ENCODE results near the gene PTPN3.

PTPN3 gene

DNA sequence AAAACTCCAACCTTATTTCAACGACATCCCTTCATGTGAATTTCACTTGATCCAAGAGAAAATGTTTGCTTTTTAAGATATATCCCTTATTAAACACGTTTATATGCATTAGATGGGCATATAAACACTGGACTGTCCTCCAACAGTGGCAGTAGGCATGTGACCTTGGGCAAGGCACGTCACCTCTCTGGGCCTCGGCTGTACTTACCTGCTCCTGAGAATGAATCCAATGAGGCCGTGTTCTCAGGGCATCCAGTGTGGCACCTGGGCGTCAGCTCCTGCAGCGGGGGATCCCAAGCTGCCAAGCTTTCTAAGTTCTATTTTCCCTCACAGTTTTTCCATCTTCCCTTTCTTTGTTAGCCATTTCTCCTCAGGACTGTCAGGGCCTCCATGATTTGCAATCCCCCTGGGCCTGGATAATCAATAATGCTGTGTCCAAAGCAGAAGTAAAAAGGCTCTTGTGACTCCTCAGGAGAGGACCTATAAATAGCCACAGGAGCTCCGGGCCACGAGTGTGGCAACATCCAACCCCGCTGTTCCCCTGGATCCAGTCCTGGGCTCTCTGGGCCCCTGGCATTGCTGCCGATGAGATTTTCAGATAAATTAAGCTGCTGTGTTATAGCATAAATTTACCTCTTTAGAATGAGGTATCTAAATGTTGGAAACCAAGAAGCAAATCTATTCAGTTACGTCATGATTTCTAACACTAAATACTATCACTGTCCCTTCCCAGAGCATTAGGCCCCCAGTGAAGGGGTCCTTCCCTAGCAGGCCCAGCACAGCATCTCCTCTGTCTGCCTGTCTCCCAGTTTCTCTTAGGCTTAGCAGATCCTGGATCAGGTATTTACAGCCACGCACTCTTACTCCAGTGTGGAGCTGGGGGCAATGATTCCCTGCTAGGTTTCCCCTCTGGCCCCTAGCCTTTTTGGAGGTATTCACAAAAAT lies 76.8 kb downstream of the PTPN3 start:
- no peak for DNase-seq

DNA sequence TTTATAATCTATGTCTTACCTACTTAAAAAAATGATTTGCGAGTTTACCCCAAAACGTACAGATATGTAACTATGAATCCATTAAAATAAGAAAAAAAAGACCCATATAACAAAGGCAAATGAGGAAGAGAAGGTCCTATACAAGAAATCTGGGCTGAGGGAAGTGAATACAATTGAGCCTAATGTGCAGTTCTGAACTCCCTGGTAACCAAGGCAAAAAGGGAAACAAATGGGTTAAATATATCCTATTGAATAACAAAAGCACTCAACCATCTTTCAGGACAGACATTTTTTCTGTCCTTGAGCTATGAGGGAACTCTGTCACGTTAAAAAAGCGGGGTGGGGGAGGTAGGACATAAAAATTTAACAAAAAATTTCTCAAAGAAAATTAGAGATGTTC lies 78.6 kb downstream of the PTPN3 start:
- peak; percentile 55 for DNase-seq

DNA sequence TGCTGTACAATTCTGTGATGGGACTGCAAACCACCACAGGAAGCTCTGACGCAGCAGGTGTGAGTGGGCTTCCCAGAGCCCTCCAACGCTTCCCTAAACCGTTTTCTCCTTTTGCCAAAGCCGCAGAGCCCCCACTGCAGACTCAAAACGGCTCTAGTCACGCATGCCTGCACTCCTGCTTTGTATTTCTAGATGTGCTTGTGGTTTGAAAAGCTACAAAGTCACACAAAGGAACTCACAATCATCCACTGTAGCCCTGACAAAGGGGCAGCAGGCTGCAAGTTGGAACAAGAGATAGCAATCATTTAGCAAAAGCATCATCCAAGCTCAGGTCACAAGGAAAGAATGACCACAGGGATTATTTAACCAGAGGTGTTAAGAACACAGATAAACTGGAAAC lies 79.3 kb downstream of the PTPN3 start:
- DNase-seq = peak; percentile 41

DNA sequence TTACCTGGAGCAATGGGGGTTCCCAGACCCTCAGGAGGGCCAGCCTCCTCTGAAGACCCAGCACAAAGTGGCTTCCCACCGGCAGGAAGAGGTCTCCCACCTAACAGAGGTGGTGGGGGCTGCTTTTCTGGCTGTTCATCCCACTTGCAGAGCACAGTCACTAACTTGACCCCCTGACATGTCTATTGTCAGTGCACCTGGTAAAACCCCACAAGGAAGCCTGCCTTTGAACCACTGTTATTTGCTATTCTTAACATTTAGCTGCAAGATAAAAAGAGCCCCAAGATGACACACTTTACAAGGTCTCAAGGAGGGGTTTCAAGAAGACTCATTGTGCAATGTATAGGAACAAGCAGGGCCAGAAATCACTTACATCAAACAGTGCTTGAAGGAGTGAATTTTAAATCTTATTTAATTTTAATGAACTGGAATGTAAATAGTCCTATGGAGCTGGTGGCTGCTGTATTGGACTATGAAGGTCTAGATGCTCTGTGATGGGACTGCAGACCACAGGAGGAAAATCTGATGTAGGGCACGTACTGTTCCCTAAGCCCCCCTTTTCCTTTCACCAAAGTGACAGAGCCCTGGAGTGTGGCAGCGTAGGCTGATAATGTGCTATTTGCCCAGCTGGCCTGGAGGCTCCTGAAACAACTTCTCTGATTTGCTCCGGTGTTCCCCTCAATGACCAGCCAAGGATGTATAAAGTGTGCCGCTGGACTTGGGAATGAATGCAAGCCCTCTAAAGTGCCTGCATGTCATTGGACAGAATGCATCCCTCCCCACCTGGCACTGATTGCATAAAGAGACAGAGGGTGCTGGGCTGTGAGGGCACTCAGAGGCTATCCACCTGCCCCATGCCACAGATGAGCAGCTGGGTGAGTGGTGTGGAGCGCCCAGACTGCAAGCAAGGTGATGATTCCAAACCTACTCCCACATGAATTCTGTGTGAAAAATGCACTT lies 80.2 kb downstream of the PTPN3 start:
- DNase-seq = no peak

DNA sequence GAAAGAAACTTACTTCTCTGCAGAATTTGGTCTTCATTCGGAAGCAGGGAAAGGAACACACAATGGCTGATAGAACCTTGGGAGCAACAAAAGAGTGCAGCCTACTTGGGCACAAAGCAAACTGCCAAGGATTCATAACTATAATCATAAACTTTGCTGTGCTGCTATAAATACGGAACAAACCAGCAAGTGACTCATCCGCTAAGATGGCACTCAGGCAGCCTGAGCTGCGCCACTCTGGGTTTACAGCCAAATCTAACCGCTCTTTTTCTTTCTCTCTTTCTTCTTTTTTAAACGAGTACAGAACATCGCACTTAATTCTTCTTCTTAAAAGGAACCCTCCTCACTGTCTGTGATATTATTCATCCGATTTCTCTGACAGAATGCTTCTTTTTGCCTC lies 81.1 kb downstream of the PTPN3 start:
- no peak for DNase-seq

DNA sequence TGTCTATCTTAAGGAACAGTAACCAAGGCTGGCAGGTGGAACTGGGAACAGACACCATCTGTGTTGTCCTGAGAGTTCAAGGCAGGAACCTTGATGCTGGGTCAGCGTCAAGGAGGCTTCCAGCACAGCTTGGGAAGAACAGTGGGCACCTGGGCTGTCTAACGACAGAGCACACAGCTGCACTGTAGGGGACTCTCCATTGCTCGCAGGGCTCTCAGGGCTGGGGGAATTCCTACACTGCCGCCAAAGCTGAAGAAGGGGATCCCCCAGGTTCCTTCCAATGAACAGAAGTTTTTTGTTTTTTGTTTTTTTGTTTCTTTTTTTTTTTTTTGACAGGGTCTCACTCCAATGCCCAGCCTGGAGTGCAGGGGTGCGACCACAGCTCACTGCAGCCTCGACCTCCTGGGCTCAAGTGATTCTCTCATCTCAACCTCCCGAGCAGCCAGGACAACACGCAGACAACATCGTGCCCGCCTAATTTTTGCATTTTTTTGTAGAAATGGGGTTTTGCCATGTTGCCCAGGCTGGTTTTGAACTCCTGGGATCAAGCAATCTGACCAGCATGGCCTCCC lies 81.9 kb downstream of the PTPN3 start:
- DNase-seq = no peak

DNA sequence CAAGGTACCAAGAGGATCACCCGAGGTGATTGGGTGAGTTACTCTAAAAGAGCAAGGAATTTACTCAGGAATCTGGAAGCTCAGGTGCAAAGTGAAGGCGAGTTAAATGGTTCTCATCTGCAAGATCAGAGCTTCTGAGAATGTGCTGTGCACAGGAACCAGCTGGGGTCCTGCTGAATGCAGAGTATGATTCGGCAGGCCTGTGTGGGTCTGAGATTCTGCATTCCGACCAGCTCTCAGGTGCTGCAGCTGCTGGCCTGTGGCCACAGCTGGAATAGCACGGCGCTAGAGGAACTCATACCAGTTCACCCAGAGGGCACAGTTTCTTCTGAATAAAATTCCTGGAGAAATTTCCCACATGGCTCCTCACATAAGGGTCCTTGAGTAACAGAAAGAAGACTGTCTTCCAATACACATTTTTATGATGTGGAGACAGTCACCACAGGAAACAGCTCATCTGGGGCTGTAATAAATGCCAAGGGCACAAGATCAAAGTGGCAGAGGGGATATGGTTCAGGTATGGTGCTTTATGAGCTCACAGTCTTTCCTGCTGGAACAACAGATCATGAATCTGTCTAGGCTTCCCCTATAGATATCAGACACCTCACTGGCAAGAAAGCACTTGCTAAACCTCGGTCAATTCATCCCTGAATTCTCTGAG lies 83.9 kb downstream of the PTPN3 start:
- no peak for DNase-seq

DNA sequence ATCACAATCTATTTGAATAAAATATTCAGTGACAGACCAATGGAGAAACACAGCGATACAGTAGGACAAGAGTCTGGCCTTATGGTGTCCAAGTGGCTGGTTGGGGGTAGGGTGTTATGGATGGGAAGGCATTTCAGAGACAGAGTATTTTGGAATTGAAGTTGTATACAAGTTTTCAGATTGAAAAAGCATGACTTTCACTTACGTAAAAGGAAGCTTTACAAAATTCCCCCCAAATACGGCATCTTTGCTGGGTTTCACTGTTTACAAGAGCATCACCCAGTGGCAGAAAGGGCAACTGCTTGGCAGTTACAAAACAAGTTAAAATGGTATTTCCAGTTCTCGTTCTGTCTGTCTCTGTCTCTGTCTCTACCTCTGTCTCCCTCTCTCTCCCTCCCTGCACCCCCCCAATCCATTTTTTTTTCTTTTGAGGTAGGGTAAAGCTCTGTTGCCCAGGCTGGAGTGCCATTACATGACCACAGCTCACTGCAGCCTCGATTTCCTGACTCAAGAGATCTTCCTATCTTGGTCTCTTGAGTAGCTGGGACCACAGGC lies 86.2 kb downstream of the PTPN3 start:
- DNase-seq = peak; percentile 17

DNA sequence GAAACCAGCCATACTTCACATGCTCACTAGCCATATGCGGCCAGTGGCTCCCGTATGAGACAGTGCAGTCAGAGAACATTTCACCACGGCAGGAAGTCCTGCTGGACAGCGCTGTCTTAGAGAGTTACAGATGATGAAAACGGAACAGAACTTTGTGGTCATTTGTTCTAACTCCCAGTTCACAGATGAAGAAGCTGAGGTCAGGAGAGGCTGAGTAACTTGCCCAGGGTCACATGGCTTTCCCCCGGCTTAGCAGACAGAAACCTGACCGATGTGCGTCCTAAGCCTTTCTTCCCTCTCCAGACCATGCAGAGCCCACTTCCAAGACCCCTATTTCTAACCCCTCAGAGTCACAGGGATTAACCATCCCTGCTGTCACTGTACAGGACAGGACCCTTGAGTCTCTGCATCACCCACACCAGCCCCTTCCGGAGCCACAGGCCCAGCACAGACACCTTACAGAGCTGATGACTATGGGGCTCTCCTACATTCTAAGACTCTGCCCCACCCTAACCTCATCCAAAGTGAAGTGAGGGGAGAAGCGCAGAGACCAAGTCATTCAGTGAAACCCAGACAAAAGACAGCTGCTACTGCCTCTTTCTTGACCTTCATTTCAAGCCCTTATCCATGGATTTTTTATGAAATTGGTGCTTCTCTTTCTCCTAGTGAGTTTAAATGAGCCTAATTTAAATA lies 86.9 kb downstream of the PTPN3 start:
- no peak for DNase-seq

DNA sequence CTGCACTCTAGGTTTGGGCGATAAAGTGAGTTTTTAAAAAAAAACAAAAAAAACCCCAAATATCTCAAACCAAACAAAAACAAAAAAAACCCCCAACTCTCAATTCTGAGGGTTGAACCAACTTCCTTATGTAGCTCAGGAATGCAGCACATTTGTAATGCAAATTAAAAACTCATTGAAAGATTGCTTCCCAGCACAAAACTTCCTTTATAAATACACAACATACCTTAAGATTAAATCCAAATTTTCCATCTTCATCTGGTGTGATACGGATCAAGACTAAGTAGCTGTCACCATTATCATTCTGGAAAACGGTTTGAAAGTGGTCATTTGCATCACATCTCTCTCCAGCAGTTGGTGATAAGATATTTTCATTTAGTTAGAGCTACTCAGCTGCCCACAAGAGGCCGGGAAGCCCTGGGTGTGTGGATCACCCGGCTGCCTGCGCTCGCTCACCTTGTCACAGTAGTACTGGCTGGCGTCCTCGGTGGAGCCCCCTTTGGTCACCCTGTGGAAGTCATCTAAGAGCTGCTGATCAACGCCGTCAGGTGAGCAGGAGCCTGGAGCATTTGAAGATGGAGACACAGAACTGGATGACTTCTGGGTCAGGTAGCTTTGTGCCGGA lies 88.2 kb downstream of the PTPN3 start:
- no peak for DNase-seq

DNA sequence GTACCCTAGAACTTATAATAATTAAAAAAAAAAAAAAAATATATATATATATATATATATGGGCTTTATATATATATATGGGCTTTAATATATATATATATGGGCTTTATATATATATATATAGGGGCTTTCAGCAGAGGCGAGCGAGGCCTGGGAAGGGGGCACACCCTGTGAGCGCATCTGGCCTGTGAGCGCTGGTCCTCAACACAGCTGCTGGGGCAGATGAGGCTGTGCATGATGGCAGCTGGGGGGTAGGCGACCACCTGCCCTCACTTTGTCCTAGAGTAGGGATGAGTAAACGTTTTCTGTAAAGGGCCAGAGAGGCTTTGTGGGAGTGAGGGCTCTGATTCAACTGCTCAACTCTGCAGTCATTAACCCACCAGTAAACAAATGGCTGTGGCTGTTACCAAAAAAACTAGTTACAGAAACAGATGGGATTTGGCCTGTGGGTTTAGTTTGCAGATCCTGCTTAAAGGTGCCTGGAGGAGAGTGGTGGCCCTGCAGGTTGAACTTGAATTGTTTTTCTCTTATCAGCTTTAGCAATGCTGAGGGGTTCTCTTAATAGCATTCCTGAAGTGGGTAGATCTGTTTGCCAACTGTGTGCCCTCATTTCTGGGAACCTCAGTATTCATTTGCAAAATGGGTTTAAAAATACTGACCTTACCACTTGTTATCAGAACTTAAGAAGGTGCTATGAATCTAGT lies 89.2 kb downstream of the PTPN3 start:
- DNase-seq = no peak

DNA sequence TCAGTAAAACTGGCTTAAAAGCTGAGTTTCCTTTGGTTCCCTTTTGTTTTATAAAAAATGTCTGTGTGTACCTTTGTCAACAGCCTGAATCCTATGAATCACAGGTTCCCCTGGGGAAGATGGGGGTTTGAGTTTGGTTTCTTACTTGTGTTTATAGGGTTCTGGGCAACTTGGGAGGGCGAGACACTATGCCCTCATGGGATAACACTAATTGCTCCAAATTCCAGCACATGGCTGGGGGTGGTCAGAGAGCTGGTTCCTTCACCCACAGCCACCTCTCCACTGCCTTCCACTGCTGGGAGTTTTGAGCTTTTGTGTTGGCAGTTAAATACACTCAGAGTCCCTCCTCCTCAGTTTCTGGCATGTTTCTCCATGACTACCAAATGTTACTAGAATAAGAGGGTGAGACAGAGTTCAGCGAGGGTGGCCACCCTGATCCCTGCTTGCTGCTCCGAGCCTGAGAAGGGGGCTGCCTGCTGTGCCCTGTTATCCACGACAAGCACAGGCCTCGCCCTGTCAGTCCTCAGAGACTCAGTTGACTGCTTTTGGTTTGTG lies 94.3 kb downstream of the PTPN3 start:
- no peak for DNase-seq

DNA sequence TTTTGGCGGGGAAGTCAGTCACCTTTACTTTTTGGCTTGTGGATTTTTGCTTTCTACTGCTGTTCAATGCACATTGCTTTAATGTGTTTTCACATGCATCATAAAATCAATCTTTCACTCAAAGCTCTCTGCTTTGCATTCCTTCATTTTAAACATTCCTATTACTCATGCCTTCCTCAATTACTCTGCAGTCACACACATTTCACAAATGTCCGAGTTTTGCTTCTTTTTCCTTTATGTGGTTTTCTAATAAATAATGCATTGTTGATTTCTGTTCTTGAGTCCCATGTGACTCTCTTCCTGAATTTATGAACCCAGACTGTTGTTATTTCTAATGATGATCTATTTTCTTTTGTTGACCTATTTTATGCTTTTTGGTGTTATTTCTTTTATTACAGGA lies 95.0 kb downstream of the PTPN3 start:
- no peak for DNase-seq

DNA sequence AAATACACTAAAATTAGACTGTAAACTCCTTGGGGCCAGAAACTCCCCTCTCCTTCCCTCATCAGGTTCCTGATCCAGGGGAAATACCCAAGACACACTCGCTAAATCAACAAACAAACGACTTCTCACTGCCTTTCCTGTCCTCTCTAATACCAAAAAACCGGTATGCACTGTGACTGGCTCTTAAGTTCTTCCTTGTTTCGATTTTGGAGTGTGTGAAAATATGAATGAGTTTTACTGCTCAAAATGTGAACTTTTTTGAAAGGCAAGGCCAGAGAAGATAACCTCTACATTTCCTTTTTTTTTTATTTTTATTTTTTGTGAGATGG lies 96.2 kb downstream of the PTPN3 start:
- DNase-seq = no peak

DNA sequence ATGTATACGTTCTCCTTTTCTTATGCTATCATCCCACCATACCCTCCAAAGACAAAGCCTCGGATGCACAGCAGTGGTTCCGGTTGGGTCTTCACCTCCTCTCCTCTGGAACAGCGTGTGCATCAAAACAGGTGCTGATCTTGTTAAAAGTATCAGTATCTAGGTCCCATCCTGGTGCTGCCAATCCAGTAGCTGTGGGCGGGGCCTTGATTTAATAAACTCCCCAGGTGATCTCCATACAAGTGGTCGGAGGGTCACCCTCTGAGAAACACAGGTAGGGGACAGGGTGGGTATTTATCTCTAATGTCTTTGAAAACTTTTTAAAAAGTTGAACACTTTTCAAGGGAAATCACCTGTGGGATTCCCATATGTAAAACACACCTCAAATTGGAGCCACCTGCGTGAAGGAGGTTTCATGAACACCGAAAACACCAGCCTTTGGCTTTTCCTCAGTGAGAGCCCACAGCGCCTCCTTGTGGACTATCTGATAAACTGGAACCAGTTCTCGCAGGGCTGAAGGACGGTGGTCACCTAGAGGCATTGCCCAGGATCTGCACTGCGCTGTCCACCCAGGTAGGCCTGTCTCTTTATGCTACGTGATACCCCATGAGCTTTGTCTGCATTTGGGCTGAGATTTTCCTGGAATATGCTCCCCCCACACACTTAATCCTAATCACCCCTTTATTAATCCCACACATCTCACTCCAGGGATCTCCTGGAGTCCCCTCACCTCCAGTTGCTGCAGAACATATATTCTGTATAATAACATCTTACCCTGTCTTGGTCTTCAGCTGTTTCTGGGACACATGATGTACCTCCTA lies 96.7 kb downstream of the PTPN3 start:
- no peak for DNase-seq

DNA sequence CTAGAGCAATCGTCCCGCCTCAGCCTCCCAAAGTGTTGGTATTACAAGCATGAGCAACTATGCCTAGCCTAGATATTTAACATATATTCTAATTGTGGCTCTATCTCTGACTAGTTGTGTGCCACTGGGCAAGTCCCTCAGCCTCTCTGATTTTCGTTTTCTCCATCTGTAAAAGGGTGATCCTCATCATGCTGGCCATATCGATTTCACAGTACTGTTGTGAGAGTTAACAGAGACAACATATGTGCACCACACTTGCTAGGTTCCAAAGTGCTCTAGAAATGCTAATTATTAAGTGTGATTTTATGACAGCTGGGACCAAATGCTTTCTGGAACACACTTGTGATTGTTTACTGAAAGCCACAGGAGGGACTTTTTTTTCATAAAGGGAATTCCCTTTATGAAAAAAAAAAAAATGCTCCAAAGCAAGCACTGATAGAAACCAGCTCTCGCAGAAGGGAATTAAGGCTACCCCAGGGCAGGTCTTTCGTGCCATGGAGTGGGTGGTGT lies 98.8 kb downstream of the PTPN3 start:
- DNase-seq = no peak

DNA sequence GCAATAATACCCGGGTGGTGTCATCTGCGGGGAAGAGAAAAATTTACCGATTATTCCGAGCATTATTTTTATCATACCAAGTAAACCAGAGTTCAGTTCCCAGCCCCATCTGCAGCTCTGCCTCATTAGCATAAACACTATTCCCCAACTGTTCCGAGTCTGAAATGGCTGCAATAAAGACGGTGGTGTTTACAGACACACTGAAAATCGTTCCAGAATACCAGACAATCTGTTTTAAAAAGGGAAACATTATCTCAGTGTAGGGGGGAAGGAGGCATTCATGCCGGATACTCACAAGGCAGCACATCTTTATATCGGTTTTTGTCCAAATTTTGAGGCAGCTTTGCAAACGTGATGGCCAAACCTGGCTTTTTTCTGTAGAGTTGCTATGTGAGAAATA lies 106.9 kb downstream of the PTPN3 start:
- DNase-seq = no peak

DNA sequence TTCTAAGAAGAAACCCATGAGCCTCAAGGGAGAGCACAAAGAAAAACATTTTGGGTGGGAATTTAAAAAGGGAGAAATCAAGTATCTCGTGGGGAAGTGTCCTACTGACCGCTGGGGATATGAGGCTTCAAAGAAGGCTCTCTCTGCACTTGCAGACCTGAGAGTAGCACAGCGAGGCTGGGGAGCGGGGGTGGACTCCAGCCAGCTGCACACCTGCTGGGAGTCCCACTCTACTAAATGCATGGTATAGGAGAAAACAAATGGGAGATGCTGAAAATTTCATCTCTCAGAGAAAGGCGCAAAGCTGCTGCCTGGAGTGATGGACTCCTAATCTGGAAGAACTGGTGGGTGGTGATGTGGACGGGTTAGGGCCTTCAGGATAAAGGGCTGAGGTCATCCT lies 110.3 kb downstream of the PTPN3 start:
- no peak for DNase-seq

DNA sequence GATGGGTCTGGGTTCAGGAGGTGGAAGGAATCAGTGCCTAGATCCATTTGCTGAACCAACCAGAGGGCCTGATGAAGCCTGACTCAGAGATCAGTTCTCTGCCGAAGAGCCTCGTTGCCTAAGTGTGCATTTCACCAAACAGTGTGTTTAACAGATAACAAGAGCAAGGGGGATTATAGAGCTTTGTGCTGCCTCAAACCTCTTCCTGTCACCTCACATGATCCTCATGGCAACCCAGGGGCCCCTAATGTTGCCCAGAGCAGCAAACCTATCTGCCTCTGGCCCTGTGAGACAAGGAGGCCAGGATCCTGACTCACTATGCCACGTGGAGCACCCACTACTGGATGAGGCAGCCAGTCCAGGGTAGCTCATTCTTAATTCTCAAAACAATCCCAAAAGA lies 110.9 kb downstream of the PTPN3 start:
- DNase-seq = no peak

Data from SIG-M5 (cell line).